Fibroblast of skin of back (primary cell): ENCODE results near the gene TBCD.

Source experiments
- DNase-seq: peaks from one replicate; pipeline ENCODE4 v3.0.0-alpha.2; 2013

TBCD gene

GRCh38 chr17:82909322-82909904, 157.5 kb downstream of the TBCD start:
- DNase-seq: no peak

GRCh38 chr17:82910041-82910481, 158.2 kb downstream of the TBCD start:
- DNase-seq: no peak

GRCh38 chr17:82910770-82911169, 158.9 kb downstream of the TBCD start:
- no peak for DNase-seq

GRCh38 chr17:82911822-82912221, 160.0 kb downstream of the TBCD start:
- no peak for DNase-seq

- DNase-seq: no peak
These were observed 160.7 kb downstream of the TBCD start for GRCh38 chr17:82912484-82913089.

GRCh38 chr17:82913304-82914043, 161.6 kb downstream of the TBCD start:
- DNase-seq: no peak

- no peak for DNase-seq
These were observed 162.5 kb downstream of the TBCD start for GRCh38 chr17:82914375-82914774.

- no peak for DNase-seq
These were observed 163.3 kb downstream of the TBCD start for GRCh38 chr17:82915010-82915756.

- no peak for DNase-seq
These were observed 163.8 kb downstream of the TBCD start for GRCh38 chr17:82915757-82916027.

GRCh38 chr17:82917699-82918345, 166.0 kb downstream of the TBCD start:
- DNase-seq: peak; percentile 32

GRCh38 chr17:82918508-82918907, 166.6 kb downstream of the TBCD start:
- no peak for DNase-seq

GRCh38 chr17:82920150-82920549, 168.3 kb downstream of the TBCD start:
- DNase-seq: no peak

- no peak for DNase-seq
These were observed 168.8 kb downstream of the TBCD start for GRCh38 chr17:82920715-82921114.

GRCh38 chr17:82921426-82921825, 169.6 kb downstream of the TBCD start:
- no peak for DNase-seq

- no peak for DNase-seq
These were observed 170.8 kb downstream of the TBCD start for GRCh38 chr17:82922646-82923045.

- DNase-seq: no peak
These were observed 171.7 kb downstream of the TBCD start for GRCh38 chr17:82923366-82924113.

- no peak for DNase-seq
These were observed 172.3 kb downstream of the TBCD start for GRCh38 chr17:82924214-82924613.

GRCh38 chr17:82924812-82925211, 172.9 kb downstream of the TBCD start:
- no peak for DNase-seq

- DNase-seq: no peak
These were observed 173.5 kb downstream of the TBCD start for GRCh38 chr17:82925336-82925735.

- no peak for DNase-seq
These were observed 174.2 kb downstream of the TBCD start for GRCh38 chr17:82926081-82926480.

GRCh38 chr17:82926716-82927115, 174.9 kb downstream of the TBCD start:
- no peak for DNase-seq

GRCh38 chr17:82927311-82927660, 175.4 kb downstream of the TBCD start:
- no peak for DNase-seq
